Activated T-helper 2 cell treated with anti-CD3 and anti-CD28 coated beads, Interferon-gamma antibody, Interleukin-2, Interleukin-4, amounts not matched to agents 10 μg/mL and 5 μg/mL and 100 μg/mL, durations not matched to agents 14 hours and 24 hours and 36 hours (primary cell): Measurements from ENCODE around the gene TRAPPC2B. TPM values are rescaled to one million over a fixed set of nuclear protein-coding genes. Genes with fewer than 3 reads are reported as not detected.
"Not testable (repeated sequence)": the region's sequence is repeated elsewhere in the genome, so short reads cannot be mapped to it uniquely, and the experiment has no call there.

Experiments
- DNase-seq: peaks from one replicate; pipeline ENCODE4 v3.0.0; 2021; ENCODE audit warnings: low spot score
- H3K27ac Mint-ChIP-seq: one replicate; pipeline ENCODE4 v1.8.0; 2021; ENCODE audit warnings: mixed read lengths
- H3K27me3 Mint-ChIP-seq: one replicate; pipeline ENCODE4 v1.8.0; 2021; ENCODE audit warnings: low read depth, mixed read lengths
- H3K36me3 Mint-ChIP-seq: one replicate; pipeline ENCODE4 v1.8.0; 2021; ENCODE audit warnings: low read depth, mixed read lengths
- H3K4me1 Mint-ChIP-seq: one replicate; pipeline ENCODE4 v1.8.0; 2021; ENCODE audit warnings: low read depth, mixed read lengths
- H3K4me3 Mint-ChIP-seq: one replicate; pipeline ENCODE4 v1.8.0; 2021; ENCODE audit warnings: low read depth, mild to moderate bottlenecking, moderate library complexity, mixed read lengths
- H3K9me3 Mint-ChIP-seq: one replicate; pipeline ENCODE4 v1.8.0; 2021; ENCODE audit warnings: mixed read lengths
- intact Hi-C: fragments of 100-400 bp; cut with micrococcal nuclease; formaldehyde crosslinking; loops from one replicate; pipeline ENCODE4 v1.15.1; 2023
- total RNA-seq: library from RNA; stranded (reverse); gene quantifications from 2 replicates; pipeline ENCODE4 v1.2.3, GENCODE V29; 2022

The TRAPPC2B gene
- total RNA-seq, 1 donor from 2014 or later, result 3.8 TPM

GRCh38 chr19:57348136-57348535 is 15.2 kb upstream of the TRAPPC2B start:
- no peak for DNase-seq
- intact Hi-C loops, result no loop called here
- Mint-ChIP-seq H3K9me3 (peaks cover 37% of the 10 kb centered on the region), H3K4me3 (no peak overlapping the region), H3K4me1 (peaks cover 23% of the 10 kb centered on the region), H3K36me3 (peaks cover 24% of the 10 kb centered on the region), H3K27ac (no peak overlapping the region), H3K27me3 (no peaks in the 10 kb centered on the region)

- H3K27ac Mint-ChIP-seq, result peak within 1 kb of the TSS; percentile 86
- peaks cover 25% of the 10 kb centered on the region for H3K4me1 Mint-ChIP-seq
- intact Hi-C loops, result loop anchor here (1.0 kb wide), 5 partner anchors 12 to 111 kb away; partner anchors contain the start of genes TRAPPC2B, ZNF460, ZNF543 and ZNF547
- H3K9me3 Mint-ChIP-seq, result peaks cover 53% of the 10 kb centered on the region
- peak within 1 kb of the TSS; percentile 92 for H3K4me3 Mint-ChIP-seq
- DNase-seq, result peak; percentile 83
- H3K36me3 Mint-ChIP-seq, result peaks cover 54% of the 10 kb centered on the region
- H3K27me3 Mint-ChIP-seq, result no peaks in the 10 kb centered on the region
Measured at GRCh38 chr19:57350877-57351805, 12.2 kb upstream of the TRAPPC2B start, which contains the start of gene ZNF304. Gene ZNF304 (plus strand): TSS chr19:57351271. CDS start chr19:57351665, 394 bp downstream.

GRCh38 chr19:57351867-57352266 is 11.5 kb upstream of the TRAPPC2B start:
- no peaks in the 10 kb centered on the region for H3K27me3 Mint-ChIP-seq
- H3K4me3 Mint-ChIP-seq, result peak overlapping the region; percentile 92
- intact Hi-C loops, result loop anchor here (1.0 kb wide), 5 partner anchors 11 to 112 kb away; partner anchors contain the start of genes TRAPPC2B, ZNF460, ZNF543 and ZNF547
- peaks cover 61% of the 10 kb centered on the region for H3K36me3 Mint-ChIP-seq
- peaks cover 61% of the 10 kb centered on the region for H3K9me3 Mint-ChIP-seq
- DNase-seq, result no peak
- H3K4me1 Mint-ChIP-seq, result peaks cover 25% of the 10 kb centered on the region
- peak overlapping the region; percentile 86 for H3K27ac Mint-ChIP-seq

GRCh38 chr19:57355916-57356315 is 7.4 kb upstream of the TRAPPC2B start:
- Mint-ChIP-seq H3K9me3 (peaks cover 81% of the 10 kb centered on the region), H3K4me1 (peaks cover 23% of the 10 kb centered on the region), H3K36me3 (peaks cover 90% of the 10 kb centered on the region), H3K27me3 (no peaks in the 10 kb centered on the region), H3K4me3 (no peak overlapping the region), H3K27ac (no peak overlapping the region)
- intact Hi-C loops, result no loop called here
- DNase-seq, result no peak

GRCh38 chr19:57357406-57357805 is 5.9 kb upstream of the TRAPPC2B start:
- peaks cover 81% of the 10 kb centered on the region for H3K9me3 Mint-ChIP-seq

GRCh38 chr19:57359300-57359699 is 4.1 kb upstream of the TRAPPC2B start:
- H3K4me3 Mint-ChIP-seq, result no peak overlapping the region
- no peak for DNase-seq
- intact Hi-C loops, result no loop called here
- H3K27ac Mint-ChIP-seq, result no peak overlapping the region
- H3K4me1 Mint-ChIP-seq, result peaks cover 12% of the 10 kb centered on the region
- peaks cover 80% of the 10 kb centered on the region for H3K9me3 Mint-ChIP-seq
- no peaks in the 10 kb centered on the region for H3K27me3 Mint-ChIP-seq
- peaks cover 76% of the 10 kb centered on the region for H3K36me3 Mint-ChIP-seq

More at GRCh38 chr19:57357406-57357805, 5.9 kb upstream of the TRAPPC2B start:
- peaks cover 79% of the 10 kb centered on the region for H3K36me3 Mint-ChIP-seq
- H3K27ac Mint-ChIP-seq, result no peak overlapping the region
- no peak overlapping the region for H3K4me3 Mint-ChIP-seq
- no peaks in the 10 kb centered on the region for H3K27me3 Mint-ChIP-seq
- peaks cover 9% of the 10 kb centered on the region for H3K4me1 Mint-ChIP-seq
- DNase-seq, result no peak
- intact Hi-C loops, result no loop called here

- Mint-ChIP-seq H3K9me3 (peaks cover 61% of the 10 kb centered on the region), H3K4me1 (peaks cover 12% of the 10 kb centered on the region), H3K4me3 (peak overlapping the region; percentile 82), H3K27me3 (no peaks in the 10 kb centered on the region), H3K36me3 (peaks cover 55% of the 10 kb centered on the region), H3K27ac (peak overlapping the region; percentile 96)
- DNase-seq, result no peak
- intact Hi-C loops, result loop anchor here (2.0 kb wide), 1 partner anchor 42 kb away; the partner anchor contains the start of gene ZNF543
Measured at GRCh38 chr19:57362419-57362818, 932 bp upstream of the TRAPPC2B start.

- Mint-ChIP-seq H3K36me3 (peaks cover 47% of the 10 kb centered on the region), H3K9me3 (peaks cover 50% of the 10 kb centered on the region), H3K27me3 (no peaks in the 10 kb centered on the region), H3K4me1 (peaks cover 12% of the 10 kb centered on the region), H3K27ac (peak overlapping the region; percentile 96), H3K4me3 (peak overlapping the region; percentile 82)
- no peak for DNase-seq
- intact Hi-C loops, result loop anchor here (1.0 to 2.0 kb wide), 7 partner anchors 12 to 123 kb away; partner anchors contain the start of genes ZNF17, ZNF304, ZNF460 and ZNF543
Measured at GRCh38 chr19:57363688-57364181, 384 bp downstream of the TRAPPC2B start.

- Mint-ChIP-seq H3K4me1 (peaks cover 12% of the 10 kb centered on the region), H3K27ac (no peak overlapping the region), H3K9me3 (peaks cover 52% of the 10 kb centered on the region), H3K27me3 (no peaks in the 10 kb centered on the region), H3K4me3 (no peak overlapping the region), H3K36me3 (peaks cover 53% of the 10 kb centered on the region)
- no peak for DNase-seq
- intact Hi-C loops, result no loop called here
Measured at GRCh38 chr19:57366776-57367175, 3.4 kb downstream of the TRAPPC2B start.

- peaks cover 76% of the 10 kb centered on the region for H3K36me3 Mint-ChIP-seq
- intact Hi-C loops, result no loop called here
- H3K9me3 Mint-ChIP-seq, result peaks cover 76% of the 10 kb centered on the region
- no peak for DNase-seq
- no peaks in the 10 kb centered on the region for H3K27me3 Mint-ChIP-seq
- no peaks in the 10 kb centered on the region for H3K4me1 Mint-ChIP-seq
- H3K27ac Mint-ChIP-seq, result no peak overlapping the region
- no peak overlapping the region for H3K4me3 Mint-ChIP-seq
Measured at GRCh38 chr19:57374179-57374578, 10.8 kb downstream of the TRAPPC2B start.

GRCh38 chr19:57374647-57375046 is 11.3 kb downstream of the TRAPPC2B start:
- DNase-seq, H3K4me1 Mint-ChIP-seq, intact Hi-C loops, H3K4me3 Mint-ChIP-seq, H3K27me3 Mint-ChIP-seq, H3K27ac Mint-ChIP-seq: not testable (repeated sequence)
- Mint-ChIP-seq H3K36me3 (peaks cover 78% of the 10 kb centered on the region), H3K9me3 (peaks cover 77% of the 10 kb centered on the region)

GRCh38 chr19:57376151-57376550 is 12.8 kb downstream of the TRAPPC2B start:
- no peak for DNase-seq
- intact Hi-C loops, result no loop called here
- no peaks in the 10 kb centered on the region for H3K27me3 Mint-ChIP-seq
- H3K36me3 Mint-ChIP-seq, result peaks cover 68% of the 10 kb centered on the region
- no peak overlapping the region for H3K4me3 Mint-ChIP-seq
- H3K4me1 Mint-ChIP-seq, result no peaks in the 10 kb centered on the region
- no peak overlapping the region for H3K27ac Mint-ChIP-seq
- peaks cover 79% of the 10 kb centered on the region for H3K9me3 Mint-ChIP-seq
